H1 (cell line): ENCODE results near the gene TXLNB. TPM values are rescaled to one million over a fixed set of nuclear protein-coding genes. Genes with fewer than 3 reads are reported as not detected.

Experiments used
- CHD7 ChIP-seq: fragments of 300-600 bp; sonication (generic); IDR thresholded peaks from 2 replicates; pipeline ENCODE4 v1.7.1; 2012; ENCODE audit warnings: low read length, moderate library complexity, mild to moderate bottlenecking, inconsistent platforms; ENCODE audit not compliant: insufficient replicate concordance
- RFX5 ChIP-seq: IDR thresholded peaks from 2 replicates; pipeline ENCODE4 v1.6.1; 2011; ENCODE audit warnings: low read depth, low read length, improper control_type of control experiment, borderline replicate concordance
- TAF1 ChIP-seq: IDR thresholded peaks from 2 replicates; pipeline ENCODE4 v1.6.1; 2011; ENCODE audit warnings: mild to moderate bottlenecking, low read depth, low read length
- USF2 ChIP-seq: IDR thresholded peaks from 2 replicates; pipeline ENCODE4 v1.6.1; 2011; ENCODE audit warnings: low read length, improper control_type of control experiment
- ZNF274 ChIP-seq: IDR thresholded peaks from 2 replicates; pipeline ENCODE4 v1.7.0; 2012; ENCODE audit warnings: low read length, borderline replicate concordance; ENCODE audit errors: extremely low read depth
- polyA plus RNA-seq, 7 experiments: library from polyadenylated mRNA; depleted of rRNA in 3 of 7; stranded (reverse) in 5 of 7; unstranded in 2 of 7; fragments of >200 nt in 5 of 7; fragments of 200-250 nt in 2 of 7; gene quantifications; 1 replicate in 5 of 7; 2 replicates in 1 of 7; 4 replicates in 1 of 7; pipeline versions ENCODE4 v1.2.1 to v1.2.3, GENCODE V29; 2011 to 2013; ENCODE audit warnings: missing spikeins in 2 of 7, mixed read lengths in 2 of 7
- total RNA-seq: library from RNA; stranded (reverse); fragmentation: NEBNext Ultra II Directional; extraction: Animal tissue kit (Norgen Biotek cat#: 25700); gene quantifications from 2 replicates; pipeline ENCODE4 v1.2.1, GENCODE V29; 2021

TXLNB gene
- total and polyA plus RNA-seq, 2 of the 8 experiments (the other 6 are each of a cell fraction or from before 2014, with no cell fraction given): 0.05 to 0.17 TPM

- TF ChIP-seq CHD7 (no peak), RFX5 (no peak), TAF1 (no peak), USF2 (no peak), ZNF274 (no peak)
Observed at GRCh38 chr6:139251691-139252390, 40.0 kb downstream of the TXLNB start (continued).
